Loucy (cell line): ENCODE data around the gene PDIK1L.

Experiments used
- H2AFZ ChIP-seq: fragments of 200-600 bp; sonication (generic); 2 replicates; pipeline ENCODE4 v1.6.0; 2016; ENCODE audit warnings: antibody characterized with exemption, mild to moderate bottlenecking, low read length, moderate library complexity
- H3F3A ChIP-seq: fragments of 200-600 bp; 2 replicates; pipeline ENCODE4 v1.6.0; 2016; ENCODE audit warnings: antibody characterized with exemption, low read depth, mild to moderate bottlenecking
- H3K27me3 ChIP-seq: fragments of 200-600 bp; sonication (generic); 2 replicates; pipeline ENCODE4 v1.6.1; 2014; ENCODE audit warnings: low read length, mild to moderate bottlenecking; ENCODE audit not compliant: insufficient read depth, poor library complexity, severe bottlenecking
- H3K36me3 ChIP-seq: fragments of 200-600 bp; sonication (generic); 2 replicates; pipeline ENCODE4 v1.6.1; 2016; ENCODE audit warnings: low read length; ENCODE audit not compliant: insufficient read depth
- H3K4me1 ChIP-seq: fragments of 200-600 bp; sonication (generic); 2 replicates; pipeline ENCODE4 v1.5.1; 2014; ENCODE audit warnings: low read length, mild to moderate bottlenecking; ENCODE audit not compliant: insufficient read depth, poor library complexity, severe bottlenecking
- H3K4me2 ChIP-seq: fragments of 200-600 bp; sonication (generic); 2 replicates; pipeline ENCODE4 v1.6.0; 2014; ENCODE audit warnings: antibody characterized with exemption, low read length, low read depth, mild to moderate bottlenecking; ENCODE audit not compliant: poor library complexity, severe bottlenecking
- H3K4me3 ChIP-seq: fragments of 200-600 bp; sonication (generic); 2 replicates; pipeline ENCODE4 v1.5.1; 2014; ENCODE audit warnings: low read length, mild to moderate bottlenecking, mixed read lengths; ENCODE audit not compliant: poor library complexity, severe bottlenecking
- H3K79me2 ChIP-seq: fragments of 200-600 bp; sonication (generic); 2 replicates; pipeline ENCODE4 v1.6.1; 2014; ENCODE audit warnings: low read length; ENCODE audit not compliant: insufficient read depth
- H3K9ac ChIP-seq: fragments of 200-600 bp; sonication (generic); 2 replicates; pipeline ENCODE4 v1.6.0; 2014; ENCODE audit warnings: mild to moderate bottlenecking, low read depth, low read length, moderate library complexity; ENCODE audit not compliant: poor library complexity, severe bottlenecking
- H3K9me2 ChIP-seq: fragments of 200-600 bp; sonication (generic); replicated peaks from 2 replicates; pipeline ENCODE4 v1.6.1; 2016; ENCODE audit warnings: low read depth, low read length, mixed read lengths
- H3K9me3 ChIP-seq: fragments of 200-600 bp; sonication (generic); 2 replicates; pipeline ENCODE4 v1.6.1; 2014; ENCODE audit warnings: mild to moderate bottlenecking, antibody characterized with exemption, low read length, low read depth; ENCODE audit not compliant: insufficient read depth
- H4K20me1 ChIP-seq: fragments of 200-600 bp; sonication (generic); 2 replicates; pipeline ENCODE4 v1.6.0; 2014; ENCODE audit warnings: antibody characterized with exemption, low read length, mild to moderate bottlenecking; ENCODE audit not compliant: insufficient read depth, poor library complexity, severe bottlenecking
- CTCF ChIP-seq: fragments of 200-600 bp; sonication (generic); conservative IDR thresholded peaks from 2 replicates; pipeline ENCODE4 v1.5.1; 2014; ENCODE audit warnings: mild to moderate bottlenecking, antibody characterized with exemption, low read length
- EZH2phosphoT487 ChIP-seq: fragments of 200-600 bp; IDR thresholded peaks from 2 replicates; pipeline ENCODE4 v1.6.1; 2018; ENCODE audit warnings: antibody characterized with exemption, mild to moderate bottlenecking, moderate library complexity, borderline replicate concordance

PDIK1L gene

GRCh38 chr1:26119892-26120608 lies 8.4 kb downstream of the PDIK1L start:
- no peaks in the 10 kb centered on the region for H3K9me2 ChIP-seq
- no peak overlapping the region for H3K9ac ChIP-seq
- H3K4me3 ChIP-seq, result no peak overlapping the region
- H3F3A ChIP-seq, result peaks cover 19% of the 10 kb centered on the region; the same call in 1 of the 2 replicates
- no peaks in the 10 kb centered on the region for H3K9me3 ChIP-seq
- no peak overlapping the region for H2AFZ ChIP-seq
- peaks cover 58% of the 10 kb centered on the region for H3K4me1 ChIP-seq
- peaks cover 26% of the 10 kb centered on the region; the same call in 1 of the 2 replicates for H3K36me3 ChIP-seq
- TF ChIP-seq CTCF, result no peak
- TF ChIP-seq EZH2phosphoT487, result no peak
- peak overlapping the region; percentile 51 for H3K4me2 ChIP-seq
- no peaks in the 10 kb centered on the region for H3K27me3 ChIP-seq
- H4K20me1 ChIP-seq, result no peaks in the 10 kb centered on the region
- H3K79me2 ChIP-seq, result peaks cover 70% of the 10 kb centered on the region

- H3K4me3 ChIP-seq, result no peak overlapping the region
- H4K20me1 ChIP-seq, result no peaks in the 10 kb centered on the region
- peaks cover 73% of the 10 kb centered on the region for H3K4me1 ChIP-seq
- peaks cover 59% of the 10 kb centered on the region for H3K79me2 ChIP-seq
- H2AFZ ChIP-seq, result no peak overlapping the region
- no peaks in the 10 kb centered on the region for H3K9me3 ChIP-seq
- TF ChIP-seq CTCF (no peak), EZH2phosphoT487 (no peak)
- H3K9me2 ChIP-seq, result no peaks in the 10 kb centered on the region
- H3K36me3 ChIP-seq, result peaks cover 23% of the 10 kb centered on the region; the same call in 1 of the 2 replicates
- peak overlapping the region; percentile 24 for H3K4me2 ChIP-seq
- peak overlapping the region; percentile 10 for H3K9ac ChIP-seq
- H3K27me3 ChIP-seq, result no peaks in the 10 kb centered on the region
- peaks cover 33% of the 10 kb centered on the region for H3F3A ChIP-seq
These were observed 10.5 kb downstream of the PDIK1L start for GRCh38 chr1:26121854-26122773.

- Histone ChIP-seq H3K4me1 (peaks cover 84% of the 10 kb centered on the region), H3K36me3 (peaks cover 19% of the 10 kb centered on the region; the same call in 1 of the 2 replicates), H2AFZ (no peak overlapping the region), H3K9me3 (no peaks in the 10 kb centered on the region), H3K79me2 (peaks cover 57% of the 10 kb centered on the region), H3K4me2 (peak overlapping the region; percentile 99), H3K9ac (peak overlapping the region; percentile 96), H3F3A (peaks cover 37% of the 10 kb centered on the region), H3K4me3 (peak overlapping the region; percentile 39), H4K20me1 (no peaks in the 10 kb centered on the region), H3K9me2 (no peaks in the 10 kb centered on the region), H3K27me3 (no peaks in the 10 kb centered on the region)
- TF ChIP-seq CTCF (no peak), EZH2phosphoT487 (no peak)
These were observed 11.7 kb downstream of the PDIK1L start for GRCh38 chr1:26122988-26123973.
